ENCODE data around the gene MEF2A.
"Not testable (repeated sequence)": the region's sequence is repeated elsewhere in the genome, so short reads cannot be mapped to it uniquely, and the experiment has no call there.

MEF2A gene

GRCh38 chr15:99732124-99732750 is 166.5 kb downstream of the MEF2A start:
- ATAC-seq: no peak

GRCh38 chr15:99732751-99733267 is 167.0 kb downstream of the MEF2A start:
- ATAC-seq: peak; percentile 15 to 20

- ATAC-seq: peak; percentile 98 to 99
Measured at GRCh38 chr15:99733268-99734039, 167.7 kb downstream of the MEF2A start, which contains the start of gene LYSMD4. Gene LYSMD4 (minus strand): TSS chr15:99733437. CDS start chr15:99731999, 1,438 bp downstream.

GRCh38 chr15:99734040-99734291 is 168.2 kb downstream of the MEF2A start:
- ATAC-seq: not testable (repeated sequence)

GRCh38 chr15:99734575-99734974 is 168.8 kb downstream of the MEF2A start:
- ATAC-seq: no peak

- no peak for ATAC-seq
Measured at GRCh38 chr15:99735868-99736267, 170.1 kb downstream of the MEF2A start.

- ATAC-seq: no peak
Measured at GRCh38 chr15:99736702-99737101, 170.9 kb downstream of the MEF2A start.

- ATAC-seq: no peak
Measured at GRCh38 chr15:99738021-99738847, 172.4 kb downstream of the MEF2A start.

- ATAC-seq: no peak
Measured at GRCh38 chr15:99741835-99742234, 176.1 kb downstream of the MEF2A start.

GRCh38 chr15:99744142-99744541 is 178.4 kb downstream of the MEF2A start:
- ATAC-seq: no peak

GRCh38 chr15:99745370-99746086 is 179.7 kb downstream of the MEF2A start:
- ATAC-seq: no peak

- ATAC-seq: no peak
Measured at GRCh38 chr15:99749386-99749785, 183.6 kb downstream of the MEF2A start.

- not testable (repeated sequence) for ATAC-seq
Measured at GRCh38 chr15:99750326-99750725, 184.5 kb downstream of the MEF2A start.

GRCh38 chr15:99752556-99752955 is 186.8 kb downstream of the MEF2A start:
- ATAC-seq: no peak

- no peak for ATAC-seq
Measured at GRCh38 chr15:99753066-99753465, 187.3 kb downstream of the MEF2A start.

- peak; percentile 66 to 67 for ATAC-seq
Measured at GRCh38 chr15:99755692-99756409, 190.1 kb downstream of the MEF2A start.

- ATAC-seq: no peak
Measured at GRCh38 chr15:99762288-99762687, 196.5 kb downstream of the MEF2A start.

- no peak for ATAC-seq
Measured at GRCh38 chr15:99763827-99764226, 198.0 kb downstream of the MEF2A start.

GRCh38 chr15:99764522-99764921 is 198.7 kb downstream of the MEF2A start:
- no peak for ATAC-seq

All from activated CD4-positive, CD25-positive, alpha-beta regulatory T cell treated with anti-CD3 and anti-CD28 coated beads, Interleukin-2, amount 50 U/mL, for 24 hours (primary cell).